HG03520 (cell line): ENCODE data around the gene NHLH1.

Experiments
- ATAC-seq: cut with Tn5 transposase; IDR thresholded peaks from one replicate; pipeline ENCODE4 v1.9.1; 2021; ENCODE audit warnings: mild to moderate bottlenecking, moderate library complexity; ENCODE audit not compliant: unreplicated experiment

NHLH1 gene

GRCh38 chr1:160366731-160367515, at the start of gene NHLH1:
Gene NHLH1 (plus strand): TSS chr1:160367071. CDS start chr1:160370732, 3,661 bp downstream.
- ATAC-seq = no peak

GRCh38 chr1:160322831-160323230, 44.0 kb upstream of the NHLH1 start:
- ATAC-seq = no peak

- no peak for ATAC-seq
These were observed 41.6 kb upstream of the NHLH1 start for GRCh38 chr1:160325252-160325651.

GRCh38 chr1:160326418-160326817, 40.5 kb upstream of the NHLH1 start:
- ATAC-seq = no peak

GRCh38 chr1:160328184-160328583, 38.7 kb upstream of the NHLH1 start:
- ATAC-seq = no peak

- no peak for ATAC-seq
These were observed 36.8 kb upstream of the NHLH1 start for GRCh38 chr1:160330119-160330518.

- no peak for ATAC-seq
These were observed 34.4 kb upstream of the NHLH1 start for GRCh38 chr1:160332516-160332915.

- no peak for ATAC-seq
These were observed 28.3 kb upstream of the NHLH1 start for GRCh38 chr1:160338580-160338979.

- no peak for ATAC-seq
These were observed 26.7 kb upstream of the NHLH1 start for GRCh38 chr1:160340146-160340545.

- ATAC-seq = no peak
These were observed 26.0 kb upstream of the NHLH1 start for GRCh38 chr1:160340866-160341265.

- ATAC-seq = no peak
These were observed 24.3 kb upstream of the NHLH1 start for GRCh38 chr1:160342526-160342925.

- ATAC-seq = peak; percentile 91
These were observed 23.7 kb upstream of the NHLH1 start, which contains the start of the genes COPA and NCSTN for GRCh38 chr1:160342953-160343869. Gene COPA (minus strand): TSS chr1:160343250. CDS start chr1:160343170, 80 bp downstream. Gene NCSTN (plus strand): TSS chr1:160343383. CDS start chr1:160343397, 14 bp downstream.

- no peak for ATAC-seq
These were observed 22.6 kb upstream of the NHLH1 start for GRCh38 chr1:160344241-160344640.

GRCh38 chr1:160344936-160345335, 21.9 kb upstream of the NHLH1 start:
- no peak for ATAC-seq

GRCh38 chr1:160346463-160346862, 20.4 kb upstream of the NHLH1 start:
- no peak for ATAC-seq

GRCh38 chr1:160346958-160347357, 19.9 kb upstream of the NHLH1 start:
- no peak for ATAC-seq

- no peak for ATAC-seq
These were observed 15.2 kb upstream of the NHLH1 start for GRCh38 chr1:160351629-160352028.

GRCh38 chr1:160352555-160352954, 14.3 kb upstream of the NHLH1 start:
- ATAC-seq = no peak

GRCh38 chr1:160353223-160353622, 13.6 kb upstream of the NHLH1 start:
- no peak for ATAC-seq

GRCh38 chr1:160354388-160354985, 12.4 kb upstream of the NHLH1 start:
- ATAC-seq = no peak

GRCh38 chr1:160357286-160358002, 9.4 kb upstream of the NHLH1 start:
- ATAC-seq = no peak
